Ovary (tissue), 9 donors: ENCODE results near the gene KATNAL1. TPM values are rescaled to one million over a fixed set of nuclear protein-coding genes. Genes with fewer than 3 reads are reported as not detected.
"Not testable (repeated sequence)": the region's sequence is repeated elsewhere in the genome, so short reads cannot be mapped to it uniquely, and the experiment has no call there.

Experiments
- DNase-seq, 5 donors: peaks; one replicate each; pipeline ENCODE4 v3.0.0-alpha.2; 2019 to 2020
- H3K27ac ChIP-seq, 2 donors: fragments of 200-600 bp; one replicate each; pipeline versions ENCODE4 v1.5.1 to v1.8.0; 2019 to 2022
- H3K27me3 ChIP-seq: fragments of 200-600 bp; one replicate; pipeline ENCODE4 v1.8.0; 2022
- H3K36me3 ChIP-seq: fragments of 200-600 bp; sonication (generic); one replicate; pipeline ENCODE4 v1.5.1; 2019
- H3K4me1 ChIP-seq: one replicate; pipeline ENCODE4 v1.8.1; 2013; ENCODE audit warnings: mild to moderate bottlenecking, moderate library complexity; ENCODE audit not compliant: insufficient read depth
- H3K4me3 ChIP-seq: fragments of 200-600 bp; sonication (generic); one replicate; pipeline ENCODE4 v1.5.1; 2017
- H3K9me3 ChIP-seq, 2 donors: fragments of 200-600 bp in 1 of 2; sonication (generic) in 1 of 2; one replicate each; pipeline versions ENCODE4 v1.5.1 to v1.8.1; 2013 to 2019; ENCODE audit warnings: mild to moderate bottlenecking in 1 of 2, moderate library complexity in 1 of 2
- CTCF ChIP-seq, 3 donors: fragments of 450-650 bp in 2 of 3; fragments of 200-600 bp in 1 of 3; IDR thresholded peaks; one replicate each; pipeline versions ENCODE4 v1.5.1 to v1.8.0; 2016 to 2022; ENCODE audit warnings: antibody characterized with exemption in 3 of 3, mild to moderate bottlenecking in 1 of 3
- EP300 ChIP-seq: sonication (generic); formaldehyde crosslinking; IDR thresholded peaks from one replicate; pipeline ENCODE4 v1.6.1; 2017; ENCODE audit warnings: antibody characterized with exemption
- POLR2A ChIP-seq: fragments of 450-650 bp; IDR thresholded peaks from one replicate; pipeline ENCODE4 v1.6.1; 2017; ENCODE audit warnings: antibody characterized with exemption, mild to moderate bottlenecking, moderate library complexity
- WGBS, 3 donors: extraction: QIAGEN DNeasy Blood & Tissue Kit in 1 of 3; methylation state at CpG; one replicate each; pipeline versions ENCODE4 v1.1.5 to v1.1.7; 2013 to 2017; 5-methylcytosine and 5-hydroxymethylcytosine counted together
- intact Hi-C, 4 donors: fragments of 100-400 bp; cut with DNase I; formaldehyde crosslinking; loops; one replicate each; pipeline versions ENCODE4 v1.11.0 to v1.15.1; 2022 to 2023
- polyA plus RNA-seq, 2 donors: library from polyadenylated mRNA; stranded (reverse); fragments of 200-250 nt in 1 of 2; fragments of 350-450 nt in 1 of 2; fragmentation: Illumina TruSeq in 1 of 2; extraction: RNeasy Lipid Tissue Mini Kit (QIAGEN cat#74804) in 1 of 2; gene quantifications; one replicate each; pipeline ENCODE4 v1.2.3, GENCODE V29; 2013 to 2014
- total RNA-seq, 7 donors: library from RNA; depleted of rRNA in 2 of 7; stranded (reverse); fragments of >200 nt in 2 of 7; fragmentation: NEBNext Ultra II Directional in 3 of 7; extraction: Animal tissue kit (Norgen Biotek cat#: 25700) in 3 of 7; gene quantifications; one replicate each; pipeline versions ENCODE4 v1.1.0 to v1.2.4, GENCODE V29; 2016 to 2023
- donor health status: DM: no; HTN: no; CAD: no; lungs with moderate emphysema.
- donor health status: DM: no; HTN: no; CAD: no.
- donor health status: Bipolar disorder and iron deficiency.
- donor health status: DM: yes; HTN: yes; CAD: no.
- donor health status: DM: no; HTN: no; CAD: no.
- donor health status: DM: yes; HTN: yes; CAD: no.

The KATNAL1 gene
- total and polyA plus RNA-seq, 9 donors: 2.9 to 23.2 (median 15.7) TPM

- intact Hi-C loops: no loop called here
- Histone ChIP-seq H3K9me3 (no peaks in the 10 kb centered on the region), H3K4me3 (no peak overlapping the region), H3K27me3 (no peaks in the 10 kb centered on the region), H3K36me3 (no peaks in the 10 kb centered on the region), H3K4me1 (peaks cover 1% of the 10 kb centered on the region), H3K27ac (no peak overlapping the region)
- no peak for DNase-seq
- TF ChIP-seq POLR2A: no peak
- no peak for TF ChIP-seq EP300
Observed at GRCh38 chr13:30292325-30292724, 15.0 kb downstream of the KATNAL1 start.

GRCh38 chr13:30290812-30291436, 16.4 kb downstream of the KATNAL1 start:
- intact Hi-C loops: no loop called here
- WGBS, 3 donors: 77% methylated on average over 4 of the region's 4 CpGs
- TF ChIP-seq CTCF (IDR thresholded peaks at IDR 0.05) (no peak), POLR2A (no peak), EP300 (no peak)
- Histone ChIP-seq H3K27me3 (no peaks in the 10 kb centered on the region), H3K9me3 (no peaks in the 10 kb centered on the region), H3K4me3 (no peak overlapping the region), H3K4me1 (peaks cover 3% of the 10 kb centered on the region), H3K36me3 (no peaks in the 10 kb centered on the region), H3K27ac (no peak overlapping the region)
- DNase-seq: no peak

GRCh38 chr13:30289533-30289932, 17.8 kb downstream of the KATNAL1 start:
- Histone ChIP-seq H3K36me3 (no peaks in the 10 kb centered on the region), H3K4me3 (no peak overlapping the region), H3K4me1 (peaks cover 3% of the 10 kb centered on the region), H3K27me3 (no peaks in the 10 kb centered on the region), H3K9me3 (no peaks in the 10 kb centered on the region), H3K27ac (no peak overlapping the region)
- TF ChIP-seq POLR2A (no peak), EP300 (no peak), CTCF (IDR thresholded peaks at IDR 0.05) (no peak)
- intact Hi-C loops: no loop called here
- no peak for DNase-seq

- intact Hi-C loops, H3K27me3 ChIP-seq, H3K4me1 ChIP-seq, DNase-seq, H3K36me3 ChIP-seq, H3K27ac ChIP-seq, H3K4me3 ChIP-seq, H3K9me3 ChIP-seq: not testable (repeated sequence)
- 95 to 99% (median 96%) methylated on average over 2 of the region's 2 CpGs for WGBS, 3 donors
Observed at GRCh38 chr13:30286059-30286458, 21.3 kb downstream of the KATNAL1 start.

- Histone ChIP-seq H3K4me1 (no peaks in the 10 kb centered on the region), H3K4me3 (no peak overlapping the region), H3K27me3 (no peaks in the 10 kb centered on the region), H3K36me3 (no peaks in the 10 kb centered on the region), H3K9me3 (no peaks in the 10 kb centered on the region), H3K27ac (no peak overlapping the region)
- intact Hi-C loops: no loop called here
- WGBS, 3 donors: 88 to 93% (median 91%) methylated on average over 1 of the region's 1 CpG
- no peak for TF ChIP-seq EP300
- TF ChIP-seq CTCF (IDR thresholded peaks at IDR 0.05): no peak
- no peak for TF ChIP-seq POLR2A
- no peak for DNase-seq
Observed at GRCh38 chr13:30276178-30276577, 31.2 kb downstream of the KATNAL1 start.
